ENCODE results near the gene PTPRN2.

PTPRN2 gene

GRCh38 chr7:157977306-157977705 lies 610.3 kb downstream of the PTPRN2 start:
- no peak for DNase-seq (ENCODE audit: extremely low read depth, low read depth)
- TF ChIP-seq CTCF (IDR thresholded peaks at IDR 0.05; ENCODE audit: low read depth, low read length): no peak

- no peak for DNase-seq (ENCODE audit: extremely low read depth, low read depth)
- no peak for TF ChIP-seq CTCF (IDR thresholded peaks at IDR 0.05; ENCODE audit: low read depth, low read length)
Measured at GRCh38 chr7:157976406-157976805, 611.2 kb downstream of the PTPRN2 start.

GRCh38 chr7:157975401-157976372 lies 611.9 kb downstream of the PTPRN2 start:
- no peak for DNase-seq (ENCODE audit: extremely low read depth, low read depth)
- no peak for TF ChIP-seq CTCF (IDR thresholded peaks at IDR 0.05; ENCODE audit: low read depth, low read length)

- TF ChIP-seq CTCF (IDR thresholded peaks at IDR 0.05; ENCODE audit: low read depth, low read length): no peak
- DNase-seq (ENCODE audit: extremely low read depth, low read depth): no peak
Measured at GRCh38 chr7:157974678-157975230, 612.9 kb downstream of the PTPRN2 start.

GRCh38 chr7:157973971-157974677 lies 613.5 kb downstream of the PTPRN2 start:
- no peak for TF ChIP-seq CTCF (IDR thresholded peaks at IDR 0.05; ENCODE audit: low read depth, low read length)
- no peak for DNase-seq (ENCODE audit: extremely low read depth, low read depth)

GRCh38 chr7:157972914-157973313 lies 614.7 kb downstream of the PTPRN2 start:
- no peak for TF ChIP-seq CTCF (IDR thresholded peaks at IDR 0.05; ENCODE audit: low read depth, low read length)
- DNase-seq (ENCODE audit: extremely low read depth, low read depth): no peak

GRCh38 chr7:157971501-157971900 lies 616.1 kb downstream of the PTPRN2 start:
- no peak for TF ChIP-seq CTCF (IDR thresholded peaks at IDR 0.05; ENCODE audit: low read depth, low read length)

More at GRCh38 chr7:157971501-157971900, 616.1 kb downstream of the PTPRN2 start:
- no peak for DNase-seq (ENCODE audit: extremely low read depth, low read depth)

All from AG09319 (cell line).